H1 (cell line): ENCODE measurements around the gene ERC1. TPM values are rescaled to one million over a fixed set of nuclear protein-coding genes. Genes with fewer than 3 reads are reported as not detected.

Source experiments
- CTCF ChIA-PET: fragments of 300-600 bp; sonication (Branson Sonifier 250); formaldehyde crosslinking; loops from one replicate; lab custom pipeline; 2021; ENCODE audit not compliant: partially characterized antibody; lab: Charles Lee
- POLR2A ChIA-PET: fragments of 300-600 bp; sonication (Branson Sonifier 250); formaldehyde crosslinking; loops from one replicate; lab custom pipeline; 2021; ENCODE audit warnings: inconsistent platforms; ENCODE audit not compliant: partially characterized antibody; lab: Charles Lee
- DNase-seq, 2 experiments: peaks; one replicate each; pipeline versions ENCODE4 v3.0.0 to v3.0.0-alpha.2; 2010 to 2022; ENCODE audit warnings: low spot score in 2 of 2, low read depth in 1 of 2, mixed read lengths in 1 of 2
- FAIRE-seq: peaks from 2 replicates; lab custom pipeline; 2011; peaks lifted over from hg19 to GRCh38; lab: Jason Lieb, UNC
- H2AFZ ChIP-seq: 2 replicates; pipeline ENCODE4 v1.8.1; 2012; ENCODE audit warnings: low read length, inconsistent platforms
- H2AK5ac ChIP-seq: 2 replicates; pipeline ENCODE4 v1.6.1; 2013; ENCODE audit warnings: low read depth, low read length
- H2BK120ac ChIP-seq: replicated peaks from 2 replicates; pipeline ENCODE3; 2013; ENCODE audit warnings: low read depth, low read length, inconsistent platforms
- H2BK12ac ChIP-seq: 2 replicates; pipeline ENCODE4 v1.6.1; 2013; ENCODE audit warnings: low read depth, low read length
- H2BK15ac ChIP-seq: 2 replicates; pipeline ENCODE4 v1.6.1; 2013; ENCODE audit warnings: low read length
- H2BK20ac ChIP-seq: 2 replicates; pipeline ENCODE4 v1.6.1; 2013; ENCODE audit warnings: low read length
- H2BK5ac ChIP-seq: 2 replicates; pipeline ENCODE4 v1.6.1; 2013; ENCODE audit warnings: low read depth, low read length
- H3K14ac ChIP-seq: 2 replicates; pipeline ENCODE4 v1.6.1; 2013; ENCODE audit warnings: inconsistent platforms; ENCODE audit not compliant: insufficient read length
- H3K18ac ChIP-seq: 2 replicates; pipeline ENCODE4 v1.6.1; 2013; ENCODE audit warnings: low read length; ENCODE audit errors: extremely low read depth
- H3K23ac ChIP-seq: 2 replicates; pipeline ENCODE4 v1.6.1; 2013; ENCODE audit warnings: inconsistent platforms; ENCODE audit not compliant: insufficient read length
- H3K23me2 ChIP-seq: 2 replicates; pipeline ENCODE4 v1.6.1; 2013; ENCODE audit warnings: low read depth, low read length
- H3K27ac ChIP-seq: 2 replicates; pipeline ENCODE4 v1.6.1; 2011; ENCODE audit warnings: low read depth, low read length, inconsistent platforms
- H3K27me3 ChIP-seq, 4 experiments: replicated peaks in 1 of 4; 1 replicate in 1 of 4; 2 replicates in 3 of 4; pipeline versions ENCODE4 v1.6.1 to v1.8.1; 2011 to 2013; ENCODE audit warnings: low read length in 3 of 4, mild to moderate bottlenecking in 3 of 4, inconsistent platforms in 2 of 4, mixed read lengths in 2 of 4, moderate library complexity in 1 of 4; ENCODE audit not compliant: control insufficient read depth in 3 of 4, insufficient read depth in 3 of 4; ENCODE audit errors: extremely low read depth in 1 of 4
- H3K36me3 ChIP-seq, 4 experiments: 2 replicates each; pipeline versions ENCODE4 v1.6.1 to v1.8.1; 2011 to 2013; ENCODE audit warnings: mild to moderate bottlenecking in 4 of 4, low read length in 3 of 4, moderate library complexity in 2 of 4, control low read depth in 1 of 4, inconsistent platforms in 1 of 4; ENCODE audit not compliant: insufficient read depth in 4 of 4, control insufficient read depth in 2 of 4
- H3K4ac ChIP-seq: replicated peaks from 2 replicates; pipeline ENCODE3; 2013; ENCODE audit warnings: low read length, low read depth, mixed read lengths, inconsistent platforms; ENCODE audit not compliant: insufficient read length
- H3K4me1 ChIP-seq, 4 experiments: replicated peaks in 1 of 4; 1 replicate in 1 of 4; 2 replicates in 3 of 4; pipeline versions ENCODE4 v1.6.1 to v1.8.1; 2011 to 2013; ENCODE audit warnings: low read length in 3 of 4, inconsistent platforms in 2 of 4, mixed read lengths in 1 of 4; ENCODE audit not compliant: insufficient read depth in 4 of 4, control insufficient read depth in 3 of 4
- H3K4me2 ChIP-seq, 2 experiments: 2 replicates each; pipeline versions ENCODE4 v1.6.1 to v1.8.1; 2011 to 2013; ENCODE audit warnings: low read depth in 2 of 2, low read length in 2 of 2, control low read depth in 1 of 2, inconsistent platforms in 1 of 2, mild to moderate bottlenecking in 1 of 2; ENCODE audit not compliant: insufficient read depth in 1 of 2
- H3K4me3 ChIP-seq, 4 experiments: fragments of 200-600, 300-600 bp in 1 of 4; sonication (generic), shearing (Covaris generic), sonication (Bioruptor Twin) in 1 of 4; 2 replicates each; pipeline versions ENCODE4 v1.5.1 to v1.8.1; 2011 to 2016; ENCODE audit warnings: low read length in 4 of 4, low read depth in 3 of 4, control low read depth in 2 of 4, inconsistent platforms in 2 of 4, mild to moderate bottlenecking in 2 of 4, mixed read lengths in 1 of 4, moderate library complexity in 1 of 4; ENCODE audit not compliant: insufficient read depth in 2 of 4; ENCODE audit errors: extremely low read depth in 1 of 4
- H3K56ac ChIP-seq: replicated peaks from 2 replicates; pipeline ENCODE3; 2013; ENCODE audit warnings: low read depth, mild to moderate bottlenecking, mixed read lengths, low read length, inconsistent platforms; ENCODE audit not compliant: insufficient read length
- H3K79me1 ChIP-seq: 2 replicates; pipeline ENCODE4 v1.6.1; 2013; ENCODE audit warnings: low read depth, low read length, control low read depth
- H3K79me2 ChIP-seq, 2 experiments: 2 replicates each; pipeline versions ENCODE4 v1.6.1 to v1.8.1; 2012 to 2013; ENCODE audit warnings: low read length in 2 of 2, mild to moderate bottlenecking in 2 of 2, inconsistent platforms in 1 of 2; ENCODE audit not compliant: insufficient read depth in 2 of 2, control insufficient read depth in 1 of 2
- H3K9ac ChIP-seq, 4 experiments: replicated peaks in 1 of 4; 1 replicate in 1 of 4; 2 replicates in 3 of 4; pipeline versions ENCODE4 v1.6.1 to v1.8.1; 2011 to 2013; ENCODE audit warnings: low read depth in 3 of 4, low read length in 3 of 4, control low read depth in 2 of 4, mild to moderate bottlenecking in 2 of 4, moderate library complexity in 2 of 4, inconsistent platforms in 1 of 4; ENCODE audit errors: extremely low read depth in 1 of 4
- H3K9me3 ChIP-seq, 2 experiments: 2 replicates each; pipeline versions ENCODE4 v1.6.1 to v1.8.1; 2012 to 2013; ENCODE audit warnings: mild to moderate bottlenecking in 2 of 2, moderate library complexity in 2 of 2, control low read depth in 1 of 2, inconsistent platforms in 1 of 2, low read depth in 1 of 2, low read length in 1 of 2, mixed read lengths in 1 of 2; ENCODE audit not compliant: insufficient read depth in 2 of 2
- H4K20me1 ChIP-seq, 2 experiments: replicated peaks in 1 of 2; 2 replicates each; pipeline versions ENCODE3 to v1.8.1; 2011 to 2013; ENCODE audit warnings: inconsistent platforms in 2 of 2, low read length in 2 of 2, mild to moderate bottlenecking in 1 of 2; ENCODE audit not compliant: insufficient read depth in 2 of 2, control insufficient read depth in 1 of 2
- H4K5ac ChIP-seq: 2 replicates; pipeline ENCODE4 v1.6.1; 2013; ENCODE audit warnings: low read length, low read depth, mixed read lengths, inconsistent platforms; ENCODE audit not compliant: insufficient read length
- H4K8ac ChIP-seq: 2 replicates; pipeline ENCODE4 v1.8.0; 2013; ENCODE audit warnings: mild to moderate bottlenecking, moderate library complexity, low read length, inconsistent platforms; ENCODE audit not compliant: insufficient read depth; ENCODE audit errors: extremely low read depth
- H4K91ac ChIP-seq: replicated peaks from 2 replicates; pipeline ENCODE3; 2013; ENCODE audit warnings: low read length, mixed read lengths, inconsistent platforms; ENCODE audit not compliant: insufficient read length
- ATF2 ChIP-seq: IDR thresholded peaks from 2 replicates; pipeline ENCODE4 v1.6.1; 2012; ENCODE audit warnings: low read length, inconsistent platforms
- BRCA1 ChIP-seq: IDR thresholded peaks from 2 replicates; pipeline ENCODE4 v1.6.1; 2012; ENCODE audit warnings: low read depth, low read length, improper control_type of control experiment
- CHD2 ChIP-seq: IDR thresholded peaks from 2 replicates; pipeline ENCODE4 v1.6.1; 2012; ENCODE audit warnings: low read length, improper control_type of control experiment
- CTBP2 ChIP-seq: IDR thresholded peaks from 2 replicates; pipeline ENCODE4 v1.7.0; 2011; ENCODE audit warnings: borderline replicate concordance, mild to moderate bottlenecking, moderate library complexity, mixed read lengths, low read length; ENCODE audit not compliant: insufficient read depth, insufficient read length
- HDAC2 ChIP-seq, 2 experiments: fragments of 300-600 bp in 1 of 2; sonication (generic) in 1 of 2; IDR thresholded peaks; 2 replicates each; pipeline ENCODE4 v1.6.1; 2011 to 2012; ENCODE audit warnings: low read depth in 2 of 2, low read length in 2 of 2, mild to moderate bottlenecking in 2 of 2, moderate library complexity in 2 of 2, borderline replicate concordance in 1 of 2, inconsistent platforms in 1 of 2
- HDAC6 ChIP-seq: IDR thresholded peaks from one replicate; pipeline ENCODE4 v1.7.1; 2012; ENCODE audit warnings: low read depth, mild to moderate bottlenecking, inconsistent platforms, low read length, moderate library complexity
- KDM1A ChIP-seq: fragments of 200-600, 300-600 bp; sonication (generic); IDR thresholded peaks from 2 replicates; pipeline ENCODE4 v1.7.1; 2016; ENCODE audit warnings: mild to moderate bottlenecking, low read length, borderline replicate concordance
- KDM5A ChIP-seq: fragments of 200-600 bp; IDR thresholded peaks from 2 replicates; pipeline ENCODE4 v1.7.1; 2012; ENCODE audit warnings: mild to moderate bottlenecking, low read length, inconsistent platforms, mixed read lengths
- RBBP5 ChIP-seq: IDR thresholded peaks from 2 replicates; pipeline ENCODE4 v1.7.1; 2012; ENCODE audit warnings: low read depth, mild to moderate bottlenecking, inconsistent platforms, low read length, moderate library complexity, borderline replicate concordance
- RNF2 ChIP-seq: fragments of 200-900, 300-1000 bp; sonication (generic); IDR thresholded peaks from 2 replicates; pipeline ENCODE4 v1.7.1; 2016; ENCODE audit warnings: borderline replicate concordance, low read depth, mild to moderate bottlenecking, antibody characterized with exemption, low read length; ENCODE audit not compliant: poor library complexity, severe bottlenecking; ENCODE audit errors: missing control alignments
- SRF ChIP-seq: IDR thresholded peaks from 2 replicates; pipeline ENCODE4 v1.6.1; 2011; ENCODE audit warnings: mild to moderate bottlenecking, low read depth, low read length, moderate library complexity
- TEAD4 ChIP-seq: IDR thresholded peaks from 2 replicates; pipeline ENCODE4 v1.6.1; 2012; ENCODE audit warnings: low read depth, low read length, inconsistent platforms, mixed read lengths
- YY1 ChIP-seq: IDR thresholded peaks from 2 replicates; pipeline ENCODE4 v1.6.1; 2011; ENCODE audit warnings: low read depth, mild to moderate bottlenecking, low read length
- polyA plus RNA-seq, 7 experiments: library from polyadenylated mRNA; depleted of rRNA in 3 of 7; stranded (reverse) in 5 of 7; unstranded in 2 of 7; fragments of >200 nt in 5 of 7; fragments of 200-250 nt in 2 of 7; gene quantifications; 1 replicate in 5 of 7; 2 replicates in 1 of 7; 4 replicates in 1 of 7; pipeline versions ENCODE4 v1.2.1 to v1.2.3, GENCODE V29; 2011 to 2013; ENCODE audit warnings: missing spikeins in 2 of 7, mixed read lengths in 2 of 7
- total RNA-seq: library from RNA; stranded (reverse); fragmentation: NEBNext Ultra II Directional; extraction: Animal tissue kit (Norgen Biotek cat#: 25700); gene quantifications from 2 replicates; pipeline ENCODE4 v1.2.1, GENCODE V29; 2021

The ERC1 gene
- total and polyA plus RNA-seq, 2 of the 8 experiments (the other 6 are each of a cell fraction or from before 2014, with no cell fraction given): 7.8 to 45.7 TPM

- H3K18ac ChIP-seq: no peak overlapping the region
- POLR2A ChIA-PET: no interaction called here
- no peak overlapping the region for H2AK5ac ChIP-seq
- H3K23ac ChIP-seq: no peak overlapping the region
- H3K23me2 ChIP-seq: no peaks in the 10 kb centered on the region
- DNase-seq (no peak), FAIRE-seq (no peak)
- no peak overlapping the region for H2BK20ac ChIP-seq
- no peak overlapping the region for H2BK5ac ChIP-seq
- H4K91ac ChIP-seq: no peak overlapping the region
- H4K20me1 ChIP-seq: peaks cover 2% of the 10 kb centered on the region in 2 experiments
- H3K56ac ChIP-seq: no peak overlapping the region
- no peak overlapping the region for H2BK15ac ChIP-seq
- no peaks in the 10 kb centered on the region; a peak in 2 of 8 replicates for H3K36me3 ChIP-seq
- H3K14ac ChIP-seq: no peak overlapping the region
- no peaks in the 10 kb centered on the region for H3K27me3 ChIP-seq
- H2BK120ac ChIP-seq: no peak overlapping the region
- no peaks in the 10 kb centered on the region for H3K9me3 ChIP-seq
- H3K79me1 ChIP-seq: 0 out of 2 replicates have a peak, but pooled peaks cover 2% of the 10 kb centered on the region
- H3K4me1 ChIP-seq: peaks cover 0 to 5% (median 0%) of the 10 kb centered on the region in 4 experiments; a peak in 1 of 7 replicates
- CTCF ChIA-PET: interaction anchor here (1.2 kb wide), 1 partner anchor 10 kb away, joined by 6 read pairs; no protein-coding TSS in a partner anchor
- H4K8ac ChIP-seq: no peak overlapping the region
- H3K4me3 ChIP-seq: no peak overlapping the region
- no peak overlapping the region for H3K4me2 ChIP-seq
- no peak overlapping the region for H2BK12ac ChIP-seq
- no peak overlapping the region for H2AFZ ChIP-seq
- H3K4ac ChIP-seq: no peak overlapping the region
- H4K5ac ChIP-seq: no peak overlapping the region
- no peak overlapping the region for H3K27ac ChIP-seq
- H3K9ac ChIP-seq: no peak overlapping the region; a peak in 1 of 7 replicates
- H3K79me2 ChIP-seq: no peaks in the 10 kb centered on the region
- no peak for TF ChIP-seq RNF2
- no peak for TF ChIP-seq RBBP5
- no peak for TF ChIP-seq SRF
- TF ChIP-seq YY1: no peak
- TF ChIP-seq KDM5A: no peak
- TF ChIP-seq HDAC2 (IDR thresholded peaks at IDR 0.05; ENCODE audit: borderline replicate concordance in 1 of 2, low read depth in 2 of 2, low read length in 2 of 2): no peak
- no peak for TF ChIP-seq KDM1A
- no peak for TF ChIP-seq TEAD4
- TF ChIP-seq ATF2: no peak
- TF ChIP-seq HDAC6: no peak
- no peak for TF ChIP-seq BRCA1
- no peak for TF ChIP-seq CHD2
- no peak for TF ChIP-seq CTBP2
Observed at GRCh38 chr12:1107669-1108068, 116.6 kb downstream of the ERC1 start.
